Osteocyte (in vitro differentiated cells): ENCODE measurements around the gene KRT23. TPM values are rescaled to one million over a fixed set of nuclear protein-coding genes. Genes with fewer than 3 reads are reported as not detected.

Experiments
- DNase-seq: peaks from one replicate; pipeline ENCODE4 v3.0.0; 2021; ENCODE audit warnings: mixed read lengths; ENCODE audit not compliant: unreplicated experiment; ENCODE audit errors: extremely low spot score
- H3K27ac Mint-ChIP-seq: one replicate; pipeline ENCODE4 v1.8.0; 2021; ENCODE audit warnings: mild to moderate bottlenecking, mixed read lengths; ENCODE audit not compliant: unreplicated experiment
- H3K27me3 Mint-ChIP-seq: one replicate; pipeline ENCODE4 v1.8.0; 2021; ENCODE audit warnings: mixed read lengths; ENCODE audit not compliant: unreplicated experiment
- H3K36me3 Mint-ChIP-seq: one replicate; pipeline ENCODE4 v1.8.0; 2021; ENCODE audit warnings: mixed read lengths; ENCODE audit not compliant: unreplicated experiment
- H3K4me1 Mint-ChIP-seq: one replicate; pipeline ENCODE4 v1.8.0; 2021; ENCODE audit warnings: mixed read lengths; ENCODE audit not compliant: unreplicated experiment
- H3K4me3 Mint-ChIP-seq: one replicate; pipeline ENCODE4 v1.8.0; 2021; ENCODE audit warnings: mild to moderate bottlenecking, moderate library complexity, mixed read lengths; ENCODE audit not compliant: unreplicated experiment
- H3K9me3 Mint-ChIP-seq: one replicate; pipeline ENCODE4 v1.8.0; 2021; ENCODE audit warnings: mixed read lengths; ENCODE audit not compliant: unreplicated experiment
- CTCF ChIP-seq: fragments of 200-600 bp; sonication (generic); IDR thresholded peaks from 2 replicates; pipeline ENCODE4 v1.5.0; 2021; ENCODE audit warnings: antibody characterized with exemption, mild to moderate bottlenecking, moderate library complexity
- total RNA-seq: library from RNA; stranded (reverse); gene quantifications from 2 replicates; pipeline ENCODE4 v1.2.1, GENCODE V29; 2021

The KRT23 gene
- total RNA-seq, 1 donor from 2014 or later, result not detected

GRCh38 chr17:40951011-40951622 lies 13.7 kb upstream of the KRT23 start:
- peaks cover 5% of the 10 kb centered on the region for H3K27me3 Mint-ChIP-seq
- no peak overlapping the region for H3K4me3 Mint-ChIP-seq
- TF ChIP-seq CTCF, result no peak
- no peak overlapping the region for H3K27ac Mint-ChIP-seq
- no peaks in the 10 kb centered on the region for H3K9me3 Mint-ChIP-seq
- DNase-seq, result no peak
- H3K4me1 Mint-ChIP-seq, result peaks cover 6% of the 10 kb centered on the region
- H3K36me3 Mint-ChIP-seq, result no peaks in the 10 kb centered on the region

- H3K4me3 Mint-ChIP-seq, result no peak overlapping the region
- peaks cover 5% of the 10 kb centered on the region for H3K27me3 Mint-ChIP-seq
- no peaks in the 10 kb centered on the region for H3K4me1 Mint-ChIP-seq
- H3K9me3 Mint-ChIP-seq, result no peaks in the 10 kb centered on the region
- TF ChIP-seq CTCF, result no peak
- H3K27ac Mint-ChIP-seq, result no peak overlapping the region
- no peak for DNase-seq
- no peaks in the 10 kb centered on the region for H3K36me3 Mint-ChIP-seq
Measured at GRCh38 chr17:40950176-40950575, 12.7 kb upstream of the KRT23 start.

- H3K36me3 Mint-ChIP-seq, result no peaks in the 10 kb centered on the region
- no peak for TF ChIP-seq CTCF
- H3K27me3 Mint-ChIP-seq, result peaks cover 5% of the 10 kb centered on the region
- no peaks in the 10 kb centered on the region for H3K4me1 Mint-ChIP-seq
- no peak overlapping the region for H3K4me3 Mint-ChIP-seq
- H3K27ac Mint-ChIP-seq, result no peak overlapping the region
- no peaks in the 10 kb centered on the region for H3K9me3 Mint-ChIP-seq
- DNase-seq, result no peak
Measured at GRCh38 chr17:40949418-40949817, 12.0 kb upstream of the KRT23 start.

- H3K36me3 Mint-ChIP-seq, result no peaks in the 10 kb centered on the region
- DNase-seq, result no peak
- H3K27me3 Mint-ChIP-seq, result peaks cover 5% of the 10 kb centered on the region
- no peak overlapping the region for H3K4me3 Mint-ChIP-seq
- TF ChIP-seq CTCF, result no peak
- no peaks in the 10 kb centered on the region for H3K4me1 Mint-ChIP-seq
- no peak overlapping the region for H3K27ac Mint-ChIP-seq
- H3K9me3 Mint-ChIP-seq, result no peaks in the 10 kb centered on the region
Measured at GRCh38 chr17:40947929-40948328, 10.5 kb upstream of the KRT23 start.

- no peak for DNase-seq
- H3K27ac Mint-ChIP-seq, result no peak overlapping the region
- H3K36me3 Mint-ChIP-seq, result no peaks in the 10 kb centered on the region
- H3K4me1 Mint-ChIP-seq, result no peaks in the 10 kb centered on the region
- TF ChIP-seq CTCF, result no peak
- no peak overlapping the region for H3K4me3 Mint-ChIP-seq
- no peaks in the 10 kb centered on the region for H3K9me3 Mint-ChIP-seq
- H3K27me3 Mint-ChIP-seq, result peaks cover 5% of the 10 kb centered on the region
Measured at GRCh38 chr17:40945414-40945813, 8.0 kb upstream of the KRT23 start.
